SK-N-SH (cell line): ENCODE measurements around the gene CELF2. TPM values are rescaled to one million over a fixed set of nuclear protein-coding genes. Genes with fewer than 3 reads are reported as not detected.

ENCODE experiments used
- CTCF ChIA-PET: fragments of 300-600, 350-600 bp; formaldehyde crosslinking; extraction: SDS; loops from one replicate; lab custom pipeline; 2021; lab: Yijun Ruan, JAX
- POLR2A ChIA-PET: fragments of 350-600 bp; sonication (Branson Sonifier 250); formaldehyde crosslinking; extraction: SDS; loops from one replicate; lab custom pipeline; 2020; ENCODE audit warnings: antibody characterized with exemption, inconsistent platforms; lab: Yijun Ruan, JAX
- DNase-seq: peaks from one replicate; pipeline ENCODE4 v3.0.0; 2012
- H2AFZ ChIP-seq: fragments of 200-600 bp; sonication (generic); 2 replicates; pipeline ENCODE4 v1.8.1; 2016; ENCODE audit warnings: antibody characterized with exemption, mild to moderate bottlenecking, low read depth
- H3F3A ChIP-seq: fragments of 200-600 bp; sonication (generic); replicated peaks from 2 replicates; pipeline ENCODE3; 2016; ENCODE audit warnings: antibody characterized with exemption, mild to moderate bottlenecking; ENCODE audit not compliant: insufficient read depth
- H3K27ac ChIP-seq, 2 experiments: fragments of 200-500 bp in 1 of 2; fragments of 200-600 bp in 1 of 2; sonication (Bioruptor generic) in 1 of 2; sonication (generic), shearing (Covaris generic) in 1 of 2; 2 replicates each; pipeline versions ENCODE4 v1.5.1 to v1.6.1; 2014 to 2016; ENCODE audit warnings: low read depth in 2 of 2, inconsistent platforms in 1 of 2, low read length in 1 of 2, mild to moderate bottlenecking in 1 of 2, mixed read lengths in 1 of 2
- H3K27me3 ChIP-seq: fragments of 200-600 bp; sonication (generic), shearing (Covaris generic); 2 replicates; pipeline ENCODE4 v1.6.1; 2016; ENCODE audit warnings: mixed run types; ENCODE audit not compliant: insufficient read depth
- H3K36me3 ChIP-seq, 2 experiments: fragments of 200-500 bp in 1 of 2; fragments of 200-600 bp in 1 of 2; sonication (Bioruptor generic) in 1 of 2; sonication (generic) in 1 of 2; replicated peaks in 1 of 2; 2 replicates each; pipeline versions ENCODE3 to v1.5.1; 2014 to 2016; ENCODE audit warnings: low read length in 1 of 2, mild to moderate bottlenecking in 1 of 2; ENCODE audit not compliant: insufficient read depth in 2 of 2, control insufficient read depth in 1 of 2
- H3K4me1 ChIP-seq, 2 experiments: fragments of 200-500 bp in 1 of 2; fragments of 200-600 bp in 1 of 2; sonication (Bioruptor generic) in 1 of 2; sonication (generic), shearing (Covaris generic) in 1 of 2; 2 replicates each; pipeline versions ENCODE4 v1.5.1 to v1.6.1; 2014 to 2016; ENCODE audit warnings: low read depth in 1 of 2, low read length in 1 of 2, mixed run types in 1 of 2; ENCODE audit not compliant: insufficient read depth in 2 of 2, control insufficient read depth in 1 of 2
- H3K4me2 ChIP-seq: fragments of 200-600 bp; sonication (generic), shearing (Covaris generic); 2 replicates; pipeline ENCODE4 v1.6.1; 2017; ENCODE audit warnings: mixed run types
- H3K4me3 ChIP-seq, 2 experiments: fragments of 200-500 bp in 1 of 2; fragments of 200-600 bp in 1 of 2; sonication (Bioruptor generic) in 1 of 2; sonication (generic), shearing (Covaris generic) in 1 of 2; 2 replicates each; pipeline versions ENCODE4 v1.5.1 to v1.8.1; 2014 to 2016; ENCODE audit warnings: low read depth in 2 of 2, inconsistent platforms in 1 of 2, low read length in 1 of 2, mild to moderate bottlenecking in 1 of 2, mixed read lengths in 1 of 2, moderate library complexity in 1 of 2
- H3K79me2 ChIP-seq: fragments of 200-600 bp; sonication (generic); 2 replicates; pipeline ENCODE4 v1.8.1; 2017; ENCODE audit warnings: mild to moderate bottlenecking; ENCODE audit not compliant: insufficient read depth
- H3K9ac ChIP-seq: fragments of 200-600 bp; sonication (generic); 2 replicates; pipeline ENCODE4 v1.6.1; 2017; ENCODE audit warnings: mixed run types
- H3K9me2 ChIP-seq: fragments of 200-600 bp; sonication (generic); 2 replicates; pipeline ENCODE4 v1.6.1; 2017; ENCODE audit warnings: mixed run types
- H3K9me3 ChIP-seq: fragments of 200-600 bp; sonication (generic); 2 replicates; pipeline ENCODE4 v1.6.1; 2017; ENCODE audit warnings: mixed run types, mild to moderate bottlenecking, moderate library complexity
- H4K20me1 ChIP-seq: fragments of 200-600 bp; sonication (generic); 2 replicates; pipeline ENCODE4 v1.6.1; 2017; ENCODE audit warnings: mild to moderate bottlenecking, mixed run types; ENCODE audit not compliant: insufficient read depth
- GATA2 ChIP-seq: sonication (generic); formaldehyde crosslinking; IDR thresholded peaks from 2 replicates; pipeline ENCODE4 v1.5.0; 2020; ENCODE audit warnings: mild to moderate bottlenecking, missing genetic modification reagents
- MXI1 ChIP-seq: IDR thresholded peaks from 2 replicates; pipeline ENCODE4 v1.6.1; 2012; ENCODE audit warnings: mild to moderate bottlenecking, low read depth, low read length, improper control_type of control experiment
- RFX5 ChIP-seq: IDR thresholded peaks from 2 replicates; pipeline ENCODE4 v1.6.1; 2012; ENCODE audit warnings: mild to moderate bottlenecking, improper control_type of control experiment, low read length
- TAF1 ChIP-seq: IDR thresholded peaks from 2 replicates; pipeline ENCODE4 v1.6.1; 2012; ENCODE audit warnings: low read depth, mild to moderate bottlenecking, low read length, moderate library complexity, borderline replicate concordance
- TCF12 ChIP-seq: IDR thresholded peaks from 2 replicates; pipeline ENCODE4 v1.4.0; 2012
- YY1 ChIP-seq: IDR thresholded peaks from 2 replicates; pipeline ENCODE4 v1.4.0; 2012; ENCODE audit warnings: low read depth, mild to moderate bottlenecking
- WGBS: methylation state at CpG from one replicate; pipeline ENCODE4 v1.1.6; 2017; ENCODE audit warnings: low lambda C conversion rate; 5-methylcytosine and 5-hydroxymethylcytosine counted together
- polyA plus RNA-seq, 3 experiments: library from polyadenylated mRNA; depleted of rRNA; stranded (reverse); fragments of >200 nt; gene quantifications; 2 replicates each; pipeline ENCODE4 v1.2.3, GENCODE V29; 2012
- TF ChIP-seq, protein P1 (sequence below): IDR thresholded peaks from 2 replicates; pipeline ENCODE4 v1.4.0; 2012; ENCODE audit warnings: low read depth, borderline replicate concordance
- TF ChIP-seq, protein P2 (sequence below): fragments of 150-350 bp; IDR thresholded peaks from 2 replicates; pipeline ENCODE4 v1.6.1; 2016; ENCODE audit warnings: mild to moderate bottlenecking, low read depth, low read length
- TF ChIP-seq, protein P3 (sequence below): IDR thresholded peaks from 2 replicates; pipeline ENCODE4 v1.4.0; 2012; ENCODE audit warnings: low read depth
- TF ChIP-seq, protein P4 (sequence below): fragments of 200-600 bp; sonication (generic); IDR thresholded peaks from 2 replicates; pipeline ENCODE4 v1.6.1; 2017; ENCODE audit warnings: antibody characterized with exemption, mild to moderate bottlenecking, moderate library complexity

Gene CELF2
- polyA plus RNA-seq, 1 of the 3 experiments (the other 2 are of a cell fraction) = 0.03 TPM

DNA sequence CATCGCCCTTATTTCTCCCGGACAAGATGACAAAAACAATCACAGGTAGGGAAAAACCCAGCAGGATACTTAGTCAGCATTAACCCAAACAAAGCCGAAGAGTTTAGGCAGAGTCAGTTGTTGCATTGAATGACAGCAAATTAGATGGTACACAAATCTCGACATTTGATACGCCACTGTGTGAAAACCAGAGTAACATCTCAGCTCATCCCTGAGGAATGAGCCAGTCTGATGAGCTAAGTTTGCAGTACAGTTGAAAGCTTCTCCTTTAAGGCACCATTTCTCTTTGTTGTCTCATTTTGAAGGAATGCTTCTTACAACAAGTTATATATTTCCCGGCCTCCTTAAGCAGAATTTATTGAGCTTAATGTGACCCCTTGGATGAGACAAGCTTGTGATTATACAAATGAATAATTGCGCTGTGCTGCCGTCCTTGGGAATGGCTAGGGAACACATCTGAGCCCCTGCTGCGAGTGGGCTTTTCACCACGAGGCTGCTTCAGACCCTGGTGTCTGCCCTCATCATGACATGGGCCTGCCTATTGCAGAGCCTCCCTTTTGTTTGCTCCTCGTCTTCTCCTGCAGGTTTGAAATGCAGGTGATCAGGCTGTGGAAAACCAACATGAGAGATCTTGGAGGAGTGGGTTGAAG is 137.3 kb downstream of the CELF2 start:
- Histone ChIP-seq H4K20me1 (no peaks in the 10 kb centered on the region), H3K79me2 (no peaks in the 10 kb centered on the region), H3K4me3 (no peak overlapping the region), H3K4me1 (no peaks in the 10 kb centered on the region; a peak in 1 of 4 replicates), H3K36me3 (no peaks in the 10 kb centered on the region), H3K9ac (no peak overlapping the region), H3K9me3 (no peaks in the 10 kb centered on the region), H2AFZ (no peak overlapping the region), H3K27me3 (no peaks in the 10 kb centered on the region), H3K4me2 (no peak overlapping the region), H3K9me2 (no peaks in the 10 kb centered on the region), H3K27ac (no peak overlapping the region), H3F3A (no peaks in the 10 kb centered on the region)
- DNase-seq = no peak
- no peak for TF ChIP-seq TCF12
- TF ChIP-seq GATA2 (CRISPR knock-in tag) = no peak
- TF ChIP-seq, protein P1, sequence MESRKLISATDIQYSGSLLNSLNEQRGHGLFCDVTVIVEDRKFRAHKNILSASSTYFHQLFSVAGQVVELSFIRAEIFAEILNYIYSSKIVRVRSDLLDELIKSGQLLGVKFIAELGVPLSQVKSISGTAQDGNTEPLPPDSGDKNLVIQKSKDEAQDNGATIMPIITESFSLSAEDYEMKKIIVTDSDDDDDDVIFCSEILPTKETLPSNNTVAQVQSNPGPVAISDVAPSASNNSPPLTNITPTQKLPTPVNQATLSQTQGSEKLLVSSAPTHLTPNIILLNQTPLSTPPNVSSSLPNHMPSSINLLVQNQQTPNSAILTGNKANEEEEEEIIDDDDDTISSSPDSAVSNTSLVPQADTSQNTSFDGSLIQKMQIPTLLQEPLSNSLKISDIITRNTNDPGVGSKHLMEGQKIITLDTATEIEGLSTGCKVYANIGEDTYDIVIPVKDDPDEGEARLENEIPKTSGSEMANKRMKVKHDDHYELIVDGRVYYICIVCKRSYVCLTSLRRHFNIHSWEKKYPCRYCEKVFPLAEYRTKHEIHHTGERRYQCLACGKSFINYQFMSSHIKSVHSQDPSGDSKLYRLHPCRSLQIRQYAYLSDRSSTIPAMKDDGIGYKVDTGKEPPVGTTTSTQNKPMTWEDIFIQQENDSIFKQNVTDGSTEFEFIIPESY = no peak
- TF ChIP-seq, protein P2, sequence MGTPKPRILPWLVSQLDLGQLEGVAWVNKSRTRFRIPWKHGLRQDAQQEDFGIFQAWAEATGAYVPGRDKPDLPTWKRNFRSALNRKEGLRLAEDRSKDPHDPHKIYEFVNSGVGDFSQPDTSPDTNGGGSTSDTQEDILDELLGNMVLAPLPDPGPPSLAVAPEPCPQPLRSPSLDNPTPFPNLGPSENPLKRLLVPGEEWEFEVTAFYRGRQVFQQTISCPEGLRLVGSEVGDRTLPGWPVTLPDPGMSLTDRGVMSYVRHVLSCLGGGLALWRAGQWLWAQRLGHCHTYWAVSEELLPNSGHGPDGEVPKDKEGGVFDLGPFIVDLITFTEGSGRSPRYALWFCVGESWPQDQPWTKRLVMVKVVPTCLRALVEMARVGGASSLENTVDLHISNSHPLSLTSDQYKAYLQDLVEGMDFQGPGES = no peak
- POLR2A ChIA-PET = no interaction called here
- CTCF ChIA-PET = no interaction called here
- 33% methylated on average over 11 of the region's 11 CpGs for WGBS

DNA sequence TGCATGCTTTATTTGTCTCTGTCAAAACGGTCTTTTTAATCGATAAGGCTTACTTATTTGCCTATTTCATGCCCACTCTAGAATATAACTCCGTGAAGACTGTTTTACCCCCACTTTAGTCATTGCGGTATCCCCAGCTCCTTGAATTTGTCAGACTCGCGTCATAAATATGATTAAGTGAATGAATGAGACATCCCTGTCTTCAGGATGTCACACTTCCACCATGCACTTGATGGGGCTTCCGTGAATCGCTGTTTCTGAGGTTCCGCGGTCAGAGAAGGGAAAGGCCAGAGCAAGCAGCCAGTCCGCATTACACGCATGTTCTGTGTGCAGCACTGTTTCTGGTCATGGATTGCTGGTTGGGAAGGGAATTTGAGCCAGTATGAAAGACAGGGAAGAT is 138.8 kb downstream of the CELF2 start:
- Histone ChIP-seq H3K36me3 (no peaks in the 10 kb centered on the region), H3K27ac (no peak overlapping the region), H3K4me2 (no peak overlapping the region), H2AFZ (no peak overlapping the region), H3F3A (no peaks in the 10 kb centered on the region), H3K4me1 (no peaks in the 10 kb centered on the region; a peak in 1 of 4 replicates), H3K27me3 (no peaks in the 10 kb centered on the region), H3K79me2 (no peaks in the 10 kb centered on the region), H3K9me3 (no peaks in the 10 kb centered on the region), H3K9ac (no peak overlapping the region), H3K4me3 (no peak overlapping the region), H4K20me1 (no peaks in the 10 kb centered on the region), H3K9me2 (no peaks in the 10 kb centered on the region)
- WGBS = 66% methylated on average over 12 of the region's 12 CpGs
- POLR2A ChIA-PET = no interaction called here
- DNase-seq = no peak
- TF ChIP-seq YY1 (no peak), RFX5 (no peak), MXI1 (no peak), TAF1 (no peak), GATA2 (CRISPR knock-in tag) (no peak)
- TF ChIP-seq, protein P3, sequence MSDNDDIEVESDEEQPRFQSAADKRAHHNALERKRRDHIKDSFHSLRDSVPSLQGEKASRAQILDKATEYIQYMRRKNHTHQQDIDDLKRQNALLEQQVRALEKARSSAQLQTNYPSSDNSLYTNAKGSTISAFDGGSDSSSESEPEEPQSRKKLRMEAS = no peak
- TF ChIP-seq, protein P4, sequence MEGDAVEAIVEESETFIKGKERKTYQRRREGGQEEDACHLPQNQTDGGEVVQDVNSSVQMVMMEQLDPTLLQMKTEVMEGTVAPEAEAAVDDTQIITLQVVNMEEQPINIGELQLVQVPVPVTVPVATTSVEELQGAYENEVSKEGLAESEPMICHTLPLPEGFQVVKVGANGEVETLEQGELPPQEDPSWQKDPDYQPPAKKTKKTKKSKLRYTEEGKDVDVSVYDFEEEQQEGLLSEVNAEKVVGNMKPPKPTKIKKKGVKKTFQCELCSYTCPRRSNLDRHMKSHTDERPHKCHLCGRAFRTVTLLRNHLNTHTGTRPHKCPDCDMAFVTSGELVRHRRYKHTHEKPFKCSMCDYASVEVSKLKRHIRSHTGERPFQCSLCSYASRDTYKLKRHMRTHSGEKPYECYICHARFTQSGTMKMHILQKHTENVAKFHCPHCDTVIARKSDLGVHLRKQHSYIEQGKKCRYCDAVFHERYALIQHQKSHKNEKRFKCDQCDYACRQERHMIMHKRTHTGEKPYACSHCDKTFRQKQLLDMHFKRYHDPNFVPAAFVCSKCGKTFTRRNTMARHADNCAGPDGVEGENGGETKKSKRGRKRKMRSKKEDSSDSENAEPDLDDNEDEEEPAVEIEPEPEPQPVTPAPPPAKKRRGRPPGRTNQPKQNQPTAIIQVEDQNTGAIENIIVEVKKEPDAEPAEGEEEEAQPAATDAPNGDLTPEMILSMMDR = no peak
- CTCF ChIA-PET = no interaction called here
